Stimulated activated CD8-positive, alpha-beta memory T cell treated with anti-CD3 and anti-CD28 coated beads, Interleukin-4, amount 100 ng/mL, for 24 hours (primary cell): ENCODE data around the gene COL18A1.
"Not testable (repeated sequence)": the region's sequence is repeated elsewhere in the genome, so short reads cannot be mapped to it uniquely, and the experiment has no call there.

Experiments used
- DNase-seq: peaks from one replicate; pipeline ENCODE4 v3.0.0-alpha.2; 2020; ENCODE audit warnings: low read depth

COL18A1 gene

DNA sequence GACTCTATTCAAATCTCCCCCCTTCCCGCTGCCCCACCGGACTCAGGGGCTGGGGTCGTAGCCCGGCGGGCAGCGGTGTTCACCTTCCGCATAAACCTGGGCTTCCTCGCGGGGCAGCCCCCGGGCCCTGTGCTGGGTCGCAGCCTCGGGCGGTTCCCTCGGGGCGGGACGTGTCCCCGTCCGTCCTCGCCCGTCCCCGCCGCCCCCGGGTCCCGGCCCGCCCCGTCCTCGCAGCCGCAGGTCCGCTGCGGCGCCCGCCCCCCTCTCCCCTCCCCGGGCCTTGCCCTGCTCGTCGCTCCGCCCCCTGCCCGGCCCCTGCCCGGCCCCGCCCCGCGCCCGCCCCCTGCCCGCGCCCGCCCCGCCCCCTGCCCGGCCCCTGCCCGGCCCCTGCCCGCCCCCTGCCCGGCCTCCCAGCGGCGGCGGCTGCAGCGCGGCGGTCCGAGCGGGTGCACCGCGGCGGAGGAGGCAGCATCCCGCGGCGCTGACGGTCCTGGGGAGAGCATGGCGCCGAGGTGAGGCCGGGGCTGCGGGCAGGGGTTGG is at the start of gene COL18A1:
Gene COL18A1, plus strand, starts transcription at position 436 of the 541 bp plus-strand sequence. Its CDS starts 66 bp downstream, at position 502.
- DNase-seq = no peak

DNA sequence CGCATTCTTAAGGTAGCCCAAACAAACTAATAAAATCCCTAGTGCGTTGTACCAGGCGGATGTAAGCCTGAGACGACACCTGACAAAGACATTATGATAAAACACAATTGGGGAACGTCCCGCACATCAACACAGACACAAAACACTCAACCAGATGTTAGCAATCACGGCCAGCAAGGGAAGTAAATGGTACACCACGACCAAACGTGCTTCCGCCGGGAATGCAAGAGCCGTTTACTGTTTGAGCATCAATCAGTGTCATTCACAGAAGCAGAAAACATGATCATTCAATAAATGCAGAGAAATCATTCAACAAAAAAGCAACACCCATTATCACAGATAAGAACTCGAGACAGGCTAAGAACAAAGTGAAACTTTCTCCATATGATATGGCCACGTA is 49.4 kb upstream of the COL18A1 start:
- DNase-seq = no peak

DNA sequence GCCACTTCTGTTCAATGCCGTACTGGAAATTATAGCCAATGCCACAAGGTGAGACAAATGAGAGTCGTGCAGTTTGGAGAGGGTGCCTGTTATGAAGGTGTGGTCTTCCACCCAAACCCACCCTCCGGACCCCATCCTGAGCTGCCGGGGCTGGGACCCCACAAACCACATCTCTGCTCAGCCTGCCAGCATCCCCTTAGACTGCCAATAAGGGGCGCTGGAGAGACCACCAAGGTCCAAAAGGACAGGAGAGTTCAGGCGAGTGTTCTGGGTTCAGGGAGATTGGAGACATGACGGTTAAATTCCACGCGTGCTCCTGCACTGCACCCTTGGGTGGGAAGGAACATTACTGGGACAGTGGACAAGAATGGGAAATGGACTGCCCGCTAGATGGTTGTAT is 48.7 kb upstream of the COL18A1 start:
- DNase-seq = no peak

DNA sequence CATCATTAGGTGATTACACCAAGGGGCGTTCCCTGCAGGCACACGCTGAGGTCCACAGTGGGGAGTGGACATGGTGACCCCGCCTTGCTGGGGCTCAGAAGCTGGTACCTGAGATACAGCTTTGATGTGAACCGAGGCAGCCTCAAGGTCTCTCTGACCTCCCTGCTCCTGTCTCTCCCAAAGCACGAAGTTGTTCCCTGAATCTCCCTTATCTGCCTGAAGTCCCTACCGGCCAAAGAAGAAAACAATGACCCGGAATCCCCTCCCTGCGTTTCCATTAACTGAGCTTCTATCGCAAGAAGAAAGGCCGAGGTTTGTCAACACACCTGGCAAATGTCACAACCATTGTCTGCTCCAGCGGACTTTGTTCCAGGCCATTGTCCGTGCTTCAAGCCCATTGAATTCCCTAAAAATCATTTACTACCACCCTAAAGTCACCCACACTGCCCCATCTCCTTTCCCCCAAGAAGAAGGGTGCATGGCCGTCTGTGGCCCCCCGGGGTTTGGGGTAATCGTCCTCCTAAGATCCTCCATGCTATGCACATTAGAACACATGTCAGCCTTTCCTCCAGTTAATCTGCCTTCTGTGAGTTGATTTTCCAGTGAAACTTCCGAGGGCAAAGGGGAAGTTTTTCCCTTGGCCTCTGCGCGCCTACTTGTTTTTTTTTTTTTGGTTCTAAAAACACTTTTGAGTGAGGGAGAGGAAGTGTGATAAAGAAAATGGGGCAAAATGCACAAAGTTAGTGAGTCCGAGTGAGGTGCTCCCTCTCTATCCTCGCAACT is 48.1 kb upstream of the COL18A1 start:
- DNase-seq = no peak

DNA sequence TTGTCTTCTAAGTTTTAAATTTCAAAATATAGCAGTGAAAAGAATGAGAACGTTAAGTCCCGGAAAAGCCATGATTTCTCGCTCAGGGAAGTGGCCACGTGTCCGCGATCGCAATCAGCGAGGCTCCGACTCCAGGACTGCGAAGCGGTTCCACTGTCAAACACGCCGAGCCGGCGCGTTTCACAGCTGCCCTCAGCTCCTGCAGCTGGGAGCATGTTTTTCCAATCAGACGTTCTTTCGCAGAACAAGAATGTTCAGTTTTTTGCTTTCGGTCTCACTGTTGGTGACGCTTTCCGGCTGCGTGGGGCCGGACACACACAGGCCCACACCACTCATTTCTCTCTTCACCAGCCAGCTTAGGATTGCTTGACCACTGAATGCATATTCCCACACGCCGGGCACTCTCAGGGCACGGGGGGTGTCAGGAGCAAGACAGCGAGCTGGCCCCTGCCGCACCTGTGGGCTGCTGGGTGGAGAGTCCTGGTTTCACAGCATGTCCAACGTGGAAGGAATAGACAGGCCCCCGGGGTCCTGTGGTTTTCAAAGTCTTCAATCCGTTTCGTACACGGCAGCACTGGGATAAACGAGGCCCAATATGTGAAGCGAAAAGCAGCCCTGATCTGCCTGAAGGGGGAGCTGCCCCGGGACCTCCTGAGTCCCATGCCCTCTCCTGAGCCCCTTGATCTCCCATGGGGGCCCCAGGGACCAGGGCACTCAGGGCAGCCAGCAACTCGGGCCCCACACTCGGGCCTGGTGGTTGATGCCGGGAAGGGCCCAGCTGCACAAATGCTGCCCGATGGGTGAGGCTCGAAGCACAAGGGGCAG is 47.3 kb upstream of the COL18A1 start:
- no peak for DNase-seq

DNA sequence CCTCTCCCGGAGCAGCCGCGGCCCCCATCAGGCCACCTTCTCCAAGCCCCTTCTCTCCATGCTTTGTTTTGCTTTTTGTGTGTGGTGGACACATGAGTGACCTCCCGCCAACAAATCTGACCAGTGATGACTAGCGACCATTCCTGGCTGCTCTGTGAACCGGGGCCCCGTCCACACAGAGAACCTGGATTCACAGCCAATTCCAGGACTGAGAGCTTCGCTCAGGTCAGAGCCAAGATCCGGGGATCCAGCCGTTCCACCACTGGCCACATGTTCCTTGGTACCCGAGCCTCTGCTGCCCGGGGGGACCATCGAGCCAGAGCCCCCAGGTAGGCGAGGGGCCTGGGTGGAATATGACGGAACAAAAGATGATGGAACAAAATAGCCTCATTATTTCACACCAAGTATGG is 46.7 kb upstream of the COL18A1 start:
- DNase-seq = no peak

DNA sequence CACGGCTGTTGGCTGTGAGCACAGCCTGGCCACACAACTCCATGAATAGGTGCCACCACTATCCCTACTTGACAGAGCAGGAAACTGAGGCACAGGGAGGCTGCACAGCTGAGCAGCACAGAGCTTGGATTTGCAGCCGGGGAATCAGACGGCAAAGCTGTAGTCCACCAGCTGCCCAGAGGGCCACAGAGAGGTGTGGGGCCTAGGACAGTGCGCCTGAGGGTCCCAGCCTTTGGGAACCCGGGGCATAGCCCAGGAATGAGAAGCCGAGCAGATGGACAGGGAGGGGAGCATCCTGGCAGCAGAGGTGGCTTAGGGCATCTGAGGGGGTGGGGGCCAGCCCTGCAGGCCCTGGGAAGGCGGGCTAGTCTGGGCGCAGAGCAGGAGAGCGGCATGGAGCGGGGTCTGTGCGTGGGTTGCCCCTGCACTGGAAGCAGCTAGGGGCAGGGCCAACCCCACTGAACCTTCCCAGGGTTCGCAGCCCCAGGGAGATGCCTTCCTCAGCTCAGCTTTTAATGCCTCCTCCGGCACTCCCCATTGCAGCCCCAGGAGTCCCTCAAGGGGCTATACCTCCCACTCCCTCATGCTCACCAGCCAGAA is 46.2 kb upstream of the COL18A1 start:
- no peak for DNase-seq

DNA sequence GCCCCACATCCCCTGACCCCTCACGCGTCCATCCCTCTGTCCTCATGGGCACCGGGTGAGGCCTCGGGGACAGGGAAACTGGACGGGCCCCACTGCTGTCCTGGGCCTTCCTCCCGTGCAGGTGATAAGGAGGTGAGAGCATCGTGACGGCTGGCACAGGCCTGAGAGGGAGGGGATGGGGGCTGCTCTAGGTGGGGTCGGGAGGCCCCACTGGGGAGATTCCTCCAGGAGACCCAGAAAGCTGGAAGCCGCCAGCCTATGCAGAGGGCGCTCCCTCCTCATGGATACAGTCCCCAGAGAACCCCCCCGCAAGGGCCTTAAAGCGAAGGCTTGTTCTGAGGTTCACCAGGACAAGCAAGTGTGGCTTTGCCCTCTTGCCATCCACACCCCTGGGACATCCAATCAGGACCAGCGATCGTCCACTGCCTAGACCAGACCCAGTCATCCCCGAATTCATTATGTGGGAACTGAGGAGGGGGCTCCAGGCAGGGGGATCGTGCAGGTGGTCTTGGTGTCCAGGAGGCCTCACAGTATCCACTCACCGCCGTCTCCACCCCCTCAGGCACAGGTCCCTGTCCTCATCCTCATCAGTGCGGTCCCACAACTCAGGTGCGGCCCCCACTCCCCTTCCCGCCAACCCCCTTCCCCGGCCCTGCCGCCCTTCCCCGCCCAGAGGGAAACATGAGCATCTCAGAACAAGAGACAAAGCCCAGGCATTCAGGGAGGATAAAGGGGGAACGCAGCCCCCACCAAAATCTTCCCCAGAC is 45.3 kb upstream of the COL18A1 start:
- no peak for DNase-seq

DNA sequence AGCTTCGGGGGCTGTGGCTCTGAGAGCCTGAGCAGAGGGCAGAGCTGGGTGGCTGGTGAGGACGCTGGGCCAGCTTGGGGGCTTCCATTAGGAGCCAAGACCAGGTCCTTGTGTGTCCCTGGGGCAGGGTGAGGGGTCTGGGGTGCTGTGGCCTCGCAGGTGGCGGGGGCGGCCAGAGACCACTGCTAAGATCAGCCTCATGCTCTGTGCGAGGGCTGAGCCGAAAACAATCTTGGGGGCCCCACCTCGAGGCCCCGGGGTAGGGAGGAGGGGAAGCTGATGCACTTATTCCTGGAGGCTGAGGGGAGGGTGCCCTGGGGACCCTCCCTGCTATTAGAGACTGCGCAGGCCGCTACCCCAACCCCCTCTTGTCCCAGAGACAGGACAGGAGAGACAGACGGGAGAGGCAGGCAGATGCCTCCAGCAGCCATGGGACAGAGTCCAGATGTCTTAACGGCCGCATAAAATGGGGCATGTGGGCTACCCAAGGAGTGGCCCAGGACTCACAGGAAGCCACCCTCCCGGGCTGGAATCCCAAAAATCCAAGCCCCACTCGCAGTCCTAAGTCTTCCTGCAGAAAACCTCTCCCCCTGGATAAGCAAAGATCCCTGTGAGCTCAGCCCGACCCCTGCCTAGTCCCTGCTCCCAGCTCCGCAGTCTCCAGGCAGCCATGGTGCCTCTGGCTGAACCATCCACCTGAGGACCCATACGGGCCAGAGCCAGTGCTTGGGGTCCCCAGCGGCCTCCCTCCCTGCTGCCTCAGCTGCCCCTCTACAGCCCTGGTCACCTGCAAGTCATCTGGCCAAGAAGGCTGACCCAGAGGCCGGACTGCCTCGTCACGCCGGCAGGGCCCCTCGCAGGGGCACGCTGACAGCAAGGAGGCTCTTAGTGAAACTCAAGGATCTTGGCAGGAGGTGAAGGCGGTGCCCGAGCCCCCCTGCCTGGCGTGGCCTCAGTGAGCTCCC is 43.6 kb upstream of the COL18A1 start:
- no peak for DNase-seq

DNA sequence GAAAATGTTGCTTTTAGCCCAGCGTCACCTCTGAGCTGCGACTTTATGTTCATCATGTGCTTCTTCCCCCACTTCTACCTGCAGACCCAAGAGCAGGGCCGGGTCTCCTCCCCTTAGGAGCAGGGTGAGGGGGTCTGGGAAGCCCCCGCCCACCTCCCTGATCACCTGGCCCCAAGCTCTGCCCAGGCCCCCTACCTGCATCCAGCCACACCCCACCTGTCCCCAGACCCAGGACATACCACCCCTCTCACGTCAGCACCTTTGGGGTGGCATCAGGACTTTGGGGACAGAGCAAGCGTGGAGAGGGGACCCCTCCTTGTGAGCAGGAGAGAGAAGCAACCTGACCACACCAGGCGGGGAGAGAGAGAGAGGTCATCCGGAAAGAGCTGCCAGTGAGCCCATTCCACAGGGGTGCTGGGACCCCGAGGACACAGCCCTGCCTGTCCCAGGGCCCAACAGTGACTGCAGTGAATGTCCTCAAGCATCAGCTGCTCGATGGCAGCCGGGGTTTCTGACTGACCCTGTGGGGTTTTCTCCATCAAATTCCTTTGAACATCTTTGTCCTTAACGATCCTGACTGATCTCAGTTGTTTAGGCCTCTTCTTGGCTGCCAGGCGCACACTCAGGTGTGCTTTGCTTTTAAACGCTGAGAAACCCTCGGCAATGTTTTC is 42.8 kb upstream of the COL18A1 start:
- no peak for DNase-seq

DNA sequence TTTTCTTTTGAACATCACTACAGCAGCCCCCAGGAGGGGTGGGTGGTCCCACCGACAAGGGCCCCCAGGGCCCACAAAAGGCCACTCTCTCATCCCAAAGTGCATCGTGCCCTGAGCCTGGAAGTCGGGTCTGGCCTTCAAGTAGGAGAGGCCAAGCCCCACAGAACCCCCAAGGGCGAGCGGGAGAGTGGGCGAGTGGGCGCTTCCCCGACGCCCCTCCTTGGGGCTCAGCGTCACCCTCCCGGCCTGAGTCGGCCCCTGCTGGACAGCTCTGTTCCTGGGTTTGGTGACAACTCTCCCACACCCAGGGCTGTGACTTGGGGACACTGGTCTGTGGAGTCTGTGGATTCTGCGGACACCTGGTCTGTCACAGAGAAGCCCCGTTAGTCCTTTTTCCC is 42.2 kb upstream of the COL18A1 start:
- DNase-seq = no peak

DNA sequence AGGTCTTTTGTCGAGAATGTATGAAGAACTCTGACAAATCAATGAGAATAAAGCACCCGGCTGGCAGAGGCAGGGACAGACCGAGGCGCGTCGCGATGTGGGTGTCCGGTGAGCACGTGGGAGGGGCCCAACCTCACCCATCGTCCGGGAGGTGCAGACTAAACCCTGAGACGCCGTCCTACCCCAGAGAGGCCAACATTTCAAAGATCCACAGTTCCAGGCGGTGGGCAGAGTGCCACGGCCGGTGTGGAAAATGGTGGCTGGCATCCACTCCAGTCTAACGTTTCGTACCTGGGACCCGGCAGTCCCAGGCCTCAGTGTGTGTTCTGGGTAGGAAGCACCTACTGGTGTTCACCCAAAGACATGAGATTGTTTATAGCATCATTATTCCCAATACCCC is 41.7 kb upstream of the COL18A1 start:
- DNase-seq = not testable (repeated sequence)

DNA sequence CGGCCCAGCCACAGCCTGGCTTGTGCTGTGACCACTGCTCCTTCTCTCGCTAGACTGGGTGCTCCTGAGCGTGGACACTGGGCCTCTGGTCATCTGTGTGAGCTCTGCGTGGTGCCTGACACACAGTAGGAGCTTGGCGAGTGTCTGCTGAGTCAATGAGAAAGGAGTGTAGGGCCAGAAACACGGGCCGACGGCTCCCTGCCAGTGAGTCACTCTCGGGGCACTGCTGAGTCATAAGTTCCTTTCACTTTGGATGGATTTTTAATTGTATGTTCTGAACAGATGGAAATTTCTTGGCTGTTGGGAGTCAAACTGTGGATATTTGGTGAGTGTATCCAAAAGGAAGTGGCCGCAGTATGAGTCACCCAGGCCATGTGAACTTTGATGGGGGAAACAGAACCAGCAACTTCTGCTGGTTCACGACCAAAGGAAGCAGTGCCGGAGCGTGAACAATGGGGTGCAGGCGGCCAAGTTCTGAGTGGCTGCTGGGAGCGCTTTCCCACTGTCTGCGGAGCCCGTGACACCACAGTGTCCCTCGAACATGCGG is 41.0 kb upstream of the COL18A1 start:
- DNase-seq = no peak

DNA sequence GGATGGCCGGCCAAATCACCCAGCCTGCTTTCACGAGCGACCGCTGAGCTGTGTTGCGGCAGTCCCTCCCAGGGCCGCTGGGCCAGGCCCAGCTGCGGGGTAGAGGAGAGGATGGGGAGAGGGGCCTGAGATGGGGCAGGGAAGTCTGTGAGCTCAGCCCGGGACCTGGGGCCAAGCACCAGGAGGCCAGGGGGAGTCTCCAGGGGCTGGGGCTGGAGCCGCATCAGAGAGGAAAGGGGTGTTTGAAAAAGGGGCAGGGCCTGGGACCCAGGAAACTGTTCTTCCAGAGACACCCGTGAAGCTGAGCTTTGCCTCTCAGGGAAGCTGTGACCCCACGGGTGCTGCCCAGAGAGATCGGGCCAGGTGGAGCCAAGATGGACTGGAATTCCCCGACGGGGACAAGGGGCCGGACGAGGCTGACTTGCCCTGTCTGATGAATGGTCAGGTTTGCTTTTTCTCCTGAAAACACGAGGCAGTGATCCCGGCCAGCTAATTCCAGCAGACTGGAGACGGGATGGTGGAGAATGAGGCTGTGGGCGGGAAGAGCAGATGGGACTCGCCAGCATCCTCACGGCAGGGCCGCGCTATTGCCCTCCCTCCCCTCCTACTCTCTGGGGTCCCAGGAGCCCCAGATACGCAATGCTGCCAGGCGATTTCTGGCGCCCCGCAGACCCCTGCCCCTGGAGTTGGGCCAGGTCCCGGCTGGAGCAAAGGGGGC is 40.3 kb upstream of the COL18A1 start:
- no peak for DNase-seq

DNA sequence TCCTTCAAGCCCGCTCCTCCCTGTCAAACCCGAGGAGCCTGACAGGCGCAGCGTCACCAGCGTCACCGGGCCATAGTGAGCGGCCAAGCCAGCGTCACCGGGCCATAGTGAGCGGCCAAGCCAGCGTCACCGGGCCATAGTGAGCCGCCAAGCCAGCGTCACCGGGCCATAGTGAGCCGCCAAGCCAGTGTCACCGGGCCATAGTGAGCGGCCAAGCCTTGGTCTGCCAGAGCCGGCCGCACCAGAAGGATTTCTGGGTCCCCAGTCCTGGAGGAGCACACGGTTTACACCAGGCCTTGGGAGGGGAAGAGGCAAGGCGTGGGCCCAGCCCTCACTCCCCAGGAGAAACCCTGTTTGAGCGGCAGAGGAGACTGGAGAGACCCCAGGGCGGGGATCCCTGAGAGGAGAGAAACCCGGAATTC is 39.8 kb upstream of the COL18A1 start:
- DNase-seq = no peak

DNA sequence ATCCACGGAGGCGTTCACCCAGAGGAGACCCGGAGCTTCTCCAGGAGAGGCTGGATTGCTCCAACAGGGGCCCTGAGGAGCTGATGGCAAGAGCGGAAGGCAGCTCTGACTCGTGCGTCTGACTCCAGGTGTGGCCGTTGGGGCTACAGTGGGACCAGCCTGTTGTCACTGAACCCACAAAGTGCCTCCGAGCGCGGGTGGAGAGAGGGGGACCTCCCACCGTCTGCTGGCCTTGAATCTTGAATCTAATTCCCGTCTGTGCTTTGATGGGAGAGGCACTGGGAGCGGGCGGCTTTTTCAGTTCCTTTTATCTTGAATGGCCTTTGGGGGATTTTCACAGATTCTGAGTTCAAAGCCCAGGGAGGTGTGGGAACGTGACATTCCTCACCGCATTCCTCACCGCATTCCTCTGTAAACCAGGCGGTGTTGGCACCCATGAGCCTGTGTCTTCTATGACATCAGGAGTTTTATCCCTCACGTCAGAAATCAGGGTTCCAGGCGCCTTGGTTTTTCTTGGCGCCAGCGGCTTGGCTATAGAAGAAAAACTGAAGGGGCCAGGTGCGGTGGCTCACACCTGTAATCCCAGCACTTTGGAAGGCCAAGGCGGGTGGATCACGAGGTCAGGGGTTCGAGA is 39.2 kb upstream of the COL18A1 start:
- no peak for DNase-seq

DNA sequence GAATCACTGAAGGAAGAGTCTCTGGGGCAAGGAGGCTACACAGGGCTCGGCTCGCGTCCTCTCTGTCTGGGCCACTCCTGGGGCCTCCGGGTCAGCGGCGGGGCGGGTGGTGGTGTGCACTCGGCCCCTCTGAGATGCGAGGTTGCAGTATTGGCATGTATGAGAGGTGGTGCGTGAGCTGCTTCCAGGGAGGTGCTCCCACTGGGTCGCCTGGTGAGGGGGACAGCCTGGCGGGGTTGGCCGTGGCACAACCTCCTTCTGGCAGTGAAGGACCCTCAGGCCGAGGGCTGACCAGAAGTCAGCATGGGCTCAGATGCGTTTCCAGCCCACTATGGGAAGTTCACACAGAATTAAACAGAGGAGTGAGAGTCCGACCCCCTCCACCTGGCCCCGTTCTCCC is 38.5 kb upstream of the COL18A1 start:
- DNase-seq = no peak

DNA sequence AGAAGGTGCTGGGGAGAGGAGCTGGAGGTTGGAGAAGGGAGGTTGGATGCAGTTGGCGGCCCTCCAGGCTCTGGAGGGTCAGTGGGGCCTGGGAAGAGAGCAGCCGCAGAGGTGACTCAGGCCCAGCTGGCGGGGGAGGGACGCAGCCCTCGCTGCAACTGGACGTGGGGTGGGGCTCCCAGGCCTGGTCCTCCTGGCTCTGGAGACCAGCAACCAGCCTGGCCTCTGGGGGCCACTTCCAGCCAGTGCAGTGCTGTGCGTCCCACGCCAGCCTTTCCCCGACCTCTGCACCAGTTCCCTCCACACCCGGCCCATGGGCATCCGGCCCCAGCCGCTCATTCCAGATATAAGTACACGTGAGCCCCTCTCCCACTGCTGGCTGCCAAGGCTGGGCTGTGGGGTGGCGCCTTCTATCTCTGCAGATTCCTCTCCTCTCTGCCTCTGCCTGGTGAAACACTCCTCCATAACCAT is 38.0 kb upstream of the COL18A1 start:
- DNase-seq = no peak
